ENCODE measurements around the gene EFCAB6. TPM values are rescaled to one million over a fixed set of nuclear protein-coding genes. Genes with fewer than 3 reads are reported as not detected.
A peak's percentile ranks its signal among the peaks of the same experiment; 100 is the strongest.

The EFCAB6 gene
- total and polyA plus RNA-seq, 10 of the 15 experiments (the other 5 are each of a cell fraction or from before 2014, with no cell fraction given) = 0.05 to 0.42 (median 0.19) TPM

GRCh38 chr22:43800970-43801369 is 11.1 kb downstream of the EFCAB6 start:
- ChIA-PET CTCF (interaction anchor here (1.4 kb wide), 1 partner anchor 82 kb away, joined by 5 read pairs; no protein-coding TSS in a partner anchor), SMC1A (ENCODE audit: uncharacterized antibody, unreplicated experiment) (no interaction called here), RAD21 (ENCODE audit: unreplicated experiment) (no interaction called here), POLR2A (interaction anchor here (1.2 kb wide), 1 partner anchor 11 kb away, joined by 4 read pairs; the partner anchor contains the start of gene EFCAB6)
- no TSS peak for BruUV-seq (replicated peaks)
- 76% methylated on average over 1 of the region's 1 CpG for WGBS (ENCODE audit: insufficient coverage, insufficient replicate concordance, low lambda C conversion rate, missing lambda C conversion rate)
- no peaks in the 10 kb centered on the region for H3K36me3 ChIP-seq (ENCODE audit: control insufficient read depth in 2 of 2, insufficient read depth in 2 of 2, low read length in 1 of 2)
- TF ChIP-seq NRF1 (conservative IDR thresholded peaks at IDR 0.05; ENCODE audit: low read depth, low read length) (no peak), ZNF217 (IDR thresholded peaks at IDR 0.05) (0 out of 2 replicates have a peak, but pooled peaks have one; percentile 18), FOS (IDR thresholded peaks at IDR 0.05; ENCODE audit: borderline replicate concordance, extremely low read depth, insufficient read length) (no peak)
- FAIRE-seq = no peak
- H2AFZ ChIP-seq (ENCODE audit: control insufficient read depth, low read depth, low read length) = no peak overlapping the region
- peaks cover 26% of the 10 kb centered on the region for H3K4me1 ChIP-seq (ENCODE audit: control insufficient read depth, insufficient read depth, low read length)
- DNase-seq (ENCODE audit: low read depth, low spot score) = no peak
- no peaks in the 10 kb centered on the region for H4K20me1 ChIP-seq (ENCODE audit: control insufficient read depth, insufficient read depth)
- no peaks in the 10 kb centered on the region for H3K27me3 ChIP-seq (replicated peaks in 1 of 2; ENCODE audit: control insufficient read depth in 2 of 2, insufficient read depth in 2 of 2, low read length in 1 of 2)
- no peak for ATAC-seq
- no peak overlapping the region for H3K4me3 ChIP-seq
- intact Hi-C loops (cut with micrococcal nuclease; ENCODE audit: unreplicated experiment) = no loop called here
- no peak overlapping the region for H3K9ac ChIP-seq (ENCODE audit: control insufficient read depth, insufficient read depth, low read length)
- no peak overlapping the region for H3K4me2 ChIP-seq (ENCODE audit: control insufficient read depth, insufficient read depth)
- in situ Hi-C loops (cut with MboI) = no loop called here
- H3K9me3 ChIP-seq (replicated peaks; ENCODE audit: control insufficient read depth, insufficient read depth, low read length) = peaks cover 4% of the 10 kb centered on the region
- no peaks in the 10 kb centered on the region for H3K79me2 ChIP-seq (ENCODE audit: control insufficient read depth, insufficient read depth, low read length)
- no peak overlapping the region for H3K27ac ChIP-seq (ENCODE audit: control insufficient read depth, insufficient read depth)

DNA sequence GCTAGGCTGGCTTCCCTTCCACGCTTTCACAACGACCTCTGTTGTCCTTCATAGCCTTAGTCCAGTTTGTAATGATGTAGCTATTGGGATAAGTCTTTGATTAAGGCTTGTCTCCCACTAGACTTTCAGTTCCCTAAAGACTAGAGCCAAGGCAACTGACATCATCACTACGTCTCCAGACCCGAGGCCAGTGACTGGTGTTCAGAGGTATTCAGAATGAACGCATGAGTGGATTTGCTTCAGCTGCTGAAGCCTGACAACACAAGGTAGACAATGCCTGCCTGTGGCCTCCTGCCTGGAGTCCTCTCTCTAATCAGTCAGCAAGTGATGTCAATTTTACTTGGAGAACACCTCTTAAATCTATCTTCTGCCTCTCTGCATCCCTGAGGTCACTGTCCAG is 13.6 kb downstream of the EFCAB6 start:
- WGBS (ENCODE audit: insufficient coverage, insufficient replicate concordance, low lambda C conversion rate, missing lambda C conversion rate) = 25% methylated on average over 5 of the region's 5 CpGs
- no peaks in the 10 kb centered on the region for H3K27me3 ChIP-seq (replicated peaks in 1 of 2; ENCODE audit: control insufficient read depth in 2 of 2, insufficient read depth in 2 of 2, low read length in 1 of 2)
- DNase-seq (ENCODE audit: low read depth, low spot score) (peak; percentile 60), FAIRE-seq (peak; percentile 86), ATAC-seq (peak; percentile 94)
- H3K79me2 ChIP-seq (ENCODE audit: control insufficient read depth, insufficient read depth, low read length) = no peaks in the 10 kb centered on the region
- ChIA-PET RAD21 (ENCODE audit: unreplicated experiment) (interaction anchor here (2.4 kb wide), 1 partner anchor 48 kb away, joined by 6 read pairs; no protein-coding TSS in a partner anchor), CTCF (interaction anchor here (0.9 kb wide), 1 partner anchor 11 kb away, joined by 3 read pairs; no protein-coding TSS in a partner anchor), POLR2A (no interaction called here), SMC1A (ENCODE audit: uncharacterized antibody, unreplicated experiment) (no interaction called here)
- peak overlapping the region; percentile 38 for H3K4me2 ChIP-seq (ENCODE audit: control insufficient read depth, insufficient read depth)
- no peak overlapping the region; the same call in 1 of the 2 replicates for H3K27ac ChIP-seq (ENCODE audit: control insufficient read depth, insufficient read depth)
- intact Hi-C loops (cut with micrococcal nuclease; ENCODE audit: unreplicated experiment) (no loop called here), in situ Hi-C loops (cut with MboI) (no loop called here)
- BruUV-seq (replicated peaks) = no TSS peak
- H2AFZ ChIP-seq (ENCODE audit: control insufficient read depth, low read depth, low read length) = peak overlapping the region; percentile 63
- no peaks in the 10 kb centered on the region for H4K20me1 ChIP-seq (ENCODE audit: control insufficient read depth, insufficient read depth)
- H3K9ac ChIP-seq (ENCODE audit: control insufficient read depth, insufficient read depth, low read length) = no peak overlapping the region
- H3K36me3 ChIP-seq (ENCODE audit: control insufficient read depth in 2 of 2, insufficient read depth in 2 of 2, low read length in 1 of 2) = no peaks in the 10 kb centered on the region
- H3K4me3 ChIP-seq = no peak overlapping the region
- peaks cover 26% of the 10 kb centered on the region for H3K4me1 ChIP-seq (ENCODE audit: control insufficient read depth, insufficient read depth, low read length)
- peaks cover 3% of the 10 kb centered on the region for H3K9me3 ChIP-seq (replicated peaks; ENCODE audit: control insufficient read depth, insufficient read depth, low read length)
- TF ChIP-seq ZBTB11 (CRISPR knock-in tag; IDR thresholded peaks at IDR 0.05) (no peak), ELK1 (IDR thresholded peaks at IDR 0.05; ENCODE audit: low read depth, low read length) (no peak), MTA3 (IDR thresholded peaks at IDR 0.05; ENCODE audit: borderline replicate concordance, low read length) (no peak)
- TF ChIP-seq, protein P1, sequence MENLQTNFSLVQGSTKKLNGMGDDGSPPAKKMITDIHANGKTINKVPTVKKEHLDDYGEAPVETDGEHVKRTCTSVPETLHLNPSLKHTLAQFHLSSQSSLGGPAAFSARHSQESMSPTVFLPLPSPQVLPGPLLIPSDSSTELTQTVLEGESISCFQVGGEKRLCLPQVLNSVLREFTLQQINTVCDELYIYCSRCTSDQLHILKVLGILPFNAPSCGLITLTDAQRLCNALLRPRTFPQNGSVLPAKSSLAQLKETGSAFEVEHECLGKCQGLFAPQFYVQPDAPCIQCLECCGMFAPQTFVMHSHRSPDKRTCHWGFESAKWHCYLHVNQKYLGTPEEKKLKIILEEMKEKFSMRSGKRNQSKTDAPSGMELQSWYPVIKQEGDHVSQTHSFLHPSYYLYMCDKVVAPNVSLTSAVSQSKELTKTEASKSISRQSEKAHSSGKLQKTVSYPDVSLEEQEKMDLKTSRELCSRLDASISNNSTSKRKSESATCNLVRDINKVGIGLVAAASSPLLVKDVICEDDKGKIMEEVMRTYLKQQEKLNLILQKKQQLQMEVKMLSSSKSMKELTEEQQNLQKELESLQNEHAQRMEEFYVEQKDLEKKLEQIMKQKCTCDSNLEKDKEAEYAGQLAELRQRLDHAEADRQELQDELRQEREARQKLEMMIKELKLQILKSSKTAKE (IDR thresholded peaks at IDR 0.05; ENCODE audit: low read depth, poor library complexity, severe bottlenecking) = peak; percentile 52

All from GM12878 (cell line).